ENCODE measurements around the gene PRRT1B. TPM values are rescaled to one million over a fixed set of nuclear protein-coding genes. Genes with fewer than 3 reads are reported as not detected.

PRRT1B gene
- total and polyA plus RNA-seq, 2 donors (not counting 1 experiment from before 2014, with no cell fraction given): not detected

GRCh38 chr9:131520503-131520902, 24.8 kb upstream of the PRRT1B start:
- intact Hi-C loops (cut with micrococcal nuclease): no loop called here
- H3K9ac ChIP-seq (ENCODE audit: low read length): no peak overlapping the region
- H3K9me3 ChIP-seq (ENCODE audit: control extremely low read depth in 1 of 3, control insufficient read depth in 2 of 3, insufficient read depth in 1 of 3, low read length in 2 of 3): peaks cover 0 to 13% (median 4%) of the 10 kb centered on the region in 3 donors
- WGBS (ENCODE audit: insufficient coverage): 89% methylated on average over 12 of the region's 16 CpGs
- no peak for DNase-seq
- H2AFZ ChIP-seq (ENCODE audit: insufficient read depth, low read depth, low read length, poor library complexity, severe bottlenecking): no peak overlapping the region
- no peak for TF ChIP-seq EZH2 (IDR thresholded peaks at IDR 0.05; ENCODE audit: borderline replicate concordance, insufficient read depth, low read depth, low read length, poor library complexity, severe bottlenecking)
- TF ChIP-seq CTCF (IDR thresholded peaks at IDR 0.05): no peak
- ChIA-PET POLR2A (no interaction called here), CTCF (no interaction called here)
- no peaks in the 10 kb centered on the region for H3K27me3 ChIP-seq (replicated peaks in 1 of 4; ENCODE audit: control extremely low read depth in 1 of 4, control insufficient read depth in 3 of 4, insufficient read depth in 4 of 4, low read length in 3 of 4)
- peaks cover 0 to 76% of the 10 kb centered on the region in 2 experiments for H3K36me3 ChIP-seq (replicated peaks in 1 of 2; ENCODE audit: control extremely low read depth in 1 of 2, control insufficient read depth in 1 of 2, extremely low read depth in 1 of 2, insufficient read depth in 2 of 2, low read length in 1 of 2)
- H3K79me2 ChIP-seq (ENCODE audit: control insufficient read depth, insufficient read depth, low read length): no peaks in the 10 kb centered on the region
- H3K27ac Mint-ChIP-seq: no peak overlapping the region
- no peak for ATAC-seq (ENCODE audit: low read depth)
- no peaks in the 10 kb centered on the region for H3K4me1 ChIP-seq (ENCODE audit: control insufficient read depth in 2 of 2, insufficient read depth in 2 of 2, low read length in 2 of 2)
- no peaks in the 10 kb centered on the region for H4K20me1 ChIP-seq (ENCODE audit: control insufficient read depth, insufficient read depth, low read length, poor library complexity, severe bottlenecking)
- no peak overlapping the region for H3K4me3 ChIP-seq (ENCODE audit: control extremely low read depth in 1 of 5, extremely low read depth in 1 of 5, insufficient read depth in 1 of 5, low read depth in 2 of 5, low read length in 4 of 5)
- no peaks in the 10 kb centered on the region for H3K9me3 Mint-ChIP-seq (ENCODE audit: insufficient read depth)
- H3K4me2 ChIP-seq (replicated peaks; ENCODE audit: low read depth, low read length, poor library complexity, severe bottlenecking): no peak overlapping the region
- no peak overlapping the region for H3K27ac ChIP-seq (ENCODE audit: low read length in 2 of 2)
- no peaks in the 10 kb centered on the region for H3K4me1 Mint-ChIP-seq
- H3K27me3 Mint-ChIP-seq: no peaks in the 10 kb centered on the region
- no peak overlapping the region for H3K4me3 Mint-ChIP-seq

- no peak overlapping the region for H3K27ac ChIP-seq (ENCODE audit: low read length in 2 of 2)
- no peaks in the 10 kb centered on the region for H3K79me2 ChIP-seq (ENCODE audit: control insufficient read depth, insufficient read depth, low read length)
- no peak overlapping the region for H2AFZ ChIP-seq (ENCODE audit: insufficient read depth, low read depth, low read length, poor library complexity, severe bottlenecking)
- Mint-ChIP-seq H3K4me3 (no peak overlapping the region), H3K4me1 (no peaks in the 10 kb centered on the region), H3K9me3 (ENCODE audit: insufficient read depth) (no peaks in the 10 kb centered on the region), H3K27ac (no peak overlapping the region), H3K27me3 (no peaks in the 10 kb centered on the region)
- peaks cover 0 to 79% of the 10 kb centered on the region in 2 experiments for H3K36me3 ChIP-seq (replicated peaks in 1 of 2; ENCODE audit: control extremely low read depth in 1 of 2, control insufficient read depth in 1 of 2, extremely low read depth in 1 of 2, insufficient read depth in 2 of 2, low read length in 1 of 2)
- no peak for TF ChIP-seq CTCF (IDR thresholded peaks at IDR 0.05)
- no peak for TF ChIP-seq EZH2 (IDR thresholded peaks at IDR 0.05; ENCODE audit: borderline replicate concordance, insufficient read depth, low read depth, low read length, poor library complexity, severe bottlenecking)
- no peaks in the 10 kb centered on the region for H4K20me1 ChIP-seq (ENCODE audit: control insufficient read depth, insufficient read depth, low read length, poor library complexity, severe bottlenecking)
- intact Hi-C loops (cut with micrococcal nuclease): no loop called here
- H3K4me3 ChIP-seq (ENCODE audit: control extremely low read depth in 1 of 5, extremely low read depth in 1 of 5, insufficient read depth in 1 of 5, low read depth in 2 of 5, low read length in 4 of 5): no peak overlapping the region
- no peak for DNase-seq
- peaks cover 0 to 6% (median 3%) of the 10 kb centered on the region in 3 donors for H3K9me3 ChIP-seq (ENCODE audit: control extremely low read depth in 1 of 3, control insufficient read depth in 2 of 3, insufficient read depth in 1 of 3, low read length in 2 of 3)
- no peak overlapping the region for H3K4me2 ChIP-seq (replicated peaks; ENCODE audit: low read depth, low read length, poor library complexity, severe bottlenecking)
- POLR2A ChIA-PET: no interaction called here
- H3K4me1 ChIP-seq (ENCODE audit: control insufficient read depth in 2 of 2, insufficient read depth in 2 of 2, low read length in 2 of 2): no peaks in the 10 kb centered on the region
- no peak overlapping the region for H3K9ac ChIP-seq (ENCODE audit: low read length)
- CTCF ChIA-PET: no interaction called here
- H3K27me3 ChIP-seq (replicated peaks in 1 of 4; ENCODE audit: control extremely low read depth in 1 of 4, control insufficient read depth in 3 of 4, insufficient read depth in 4 of 4, low read length in 3 of 4): no peaks in the 10 kb centered on the region
- no peak for ATAC-seq (ENCODE audit: low read depth)
- WGBS (ENCODE audit: insufficient coverage): 97% methylated on average over 5 of the region's 10 CpGs
Observed at GRCh38 chr9:131521203-131521602, 24.1 kb upstream of the PRRT1B start.
